GM21423 (cell line): ENCODE data around the gene EGFL8.

Experiments used
- ATAC-seq: cut with Tn5 transposase; IDR thresholded peaks from one replicate; pipeline ENCODE4 v1.9.1; 2021; ENCODE audit warnings: mild to moderate bottlenecking, moderate library complexity; ENCODE audit not compliant: unreplicated experiment

Gene EGFL8

DNA sequence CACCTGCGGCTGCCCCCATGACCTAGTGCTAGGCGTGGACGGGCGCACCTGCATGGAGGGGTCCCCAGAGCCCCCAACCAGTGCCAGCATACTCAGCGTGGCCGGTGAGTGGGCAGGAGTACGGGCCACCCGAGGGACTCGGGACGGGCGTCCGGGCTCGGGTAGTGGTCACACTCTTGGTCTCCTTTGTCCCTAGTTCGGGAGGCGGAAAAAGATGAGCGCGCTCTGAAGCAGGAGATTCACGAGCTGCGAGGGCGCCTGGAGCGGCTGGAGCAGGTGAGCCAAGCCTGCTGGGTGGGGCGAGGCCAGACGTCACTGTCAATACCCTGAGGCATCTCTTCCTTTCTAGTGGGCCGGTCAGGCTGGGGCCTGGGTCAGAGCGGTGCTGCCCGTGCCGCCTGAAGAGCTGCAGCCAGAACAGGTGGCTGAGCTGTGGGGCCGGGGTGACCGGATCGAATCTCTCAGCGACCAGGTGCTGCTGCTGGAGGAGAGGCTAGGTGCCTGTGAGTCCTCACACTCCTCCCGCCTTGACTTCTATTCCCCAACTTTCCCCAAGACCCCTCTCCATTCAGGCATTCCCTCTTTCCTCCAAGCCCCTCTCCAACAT, 2.9 kb downstream of the EGFL8 start:
- no peak for ATAC-seq

DNA sequence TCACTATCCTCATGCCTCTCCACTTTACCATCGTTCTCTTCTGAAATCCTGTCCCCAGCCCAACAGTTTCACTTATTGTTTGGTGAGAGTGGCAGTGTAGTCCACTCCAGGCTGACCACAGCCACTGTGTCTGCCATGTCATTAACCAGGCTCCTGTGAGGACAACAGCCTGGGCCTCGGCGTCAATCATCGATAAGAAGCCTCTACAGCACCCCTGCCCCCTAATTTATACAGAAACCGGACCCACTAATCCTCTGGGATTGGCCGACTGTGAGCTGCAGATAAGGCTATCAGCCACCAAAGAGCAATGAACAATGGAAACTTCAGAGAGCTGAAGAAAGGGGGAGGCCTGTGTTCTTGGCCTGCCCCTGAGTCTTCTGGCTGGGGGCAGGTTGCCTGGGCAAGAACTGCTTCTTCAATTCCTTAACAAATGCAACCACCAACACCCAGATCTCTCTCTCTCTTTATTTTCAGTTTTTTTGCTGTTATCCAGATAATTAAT, 3.4 kb downstream of the EGFL8 start:
- ATAC-seq, result no peak

DNA sequence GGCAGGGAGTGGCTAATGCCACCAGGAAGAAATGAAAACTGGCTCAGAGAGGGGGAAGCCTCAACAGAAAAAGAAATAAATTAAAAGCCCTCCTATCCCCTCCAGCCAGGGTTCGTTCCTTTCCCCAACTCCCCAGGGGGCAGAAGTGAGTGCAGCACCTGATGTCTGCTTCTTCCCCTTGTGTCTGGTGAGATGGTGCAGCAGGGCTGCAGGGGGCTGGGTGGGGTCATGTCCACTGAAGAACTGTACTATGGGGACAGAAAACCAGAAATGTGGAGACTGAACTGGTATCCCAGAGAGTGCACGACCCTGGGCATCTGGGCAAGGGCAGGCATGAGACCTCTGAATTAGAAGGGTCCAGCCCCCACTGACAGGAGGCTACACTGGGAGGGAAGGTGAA, 4.0 kb downstream of the EGFL8 start:
- no peak for ATAC-seq

DNA sequence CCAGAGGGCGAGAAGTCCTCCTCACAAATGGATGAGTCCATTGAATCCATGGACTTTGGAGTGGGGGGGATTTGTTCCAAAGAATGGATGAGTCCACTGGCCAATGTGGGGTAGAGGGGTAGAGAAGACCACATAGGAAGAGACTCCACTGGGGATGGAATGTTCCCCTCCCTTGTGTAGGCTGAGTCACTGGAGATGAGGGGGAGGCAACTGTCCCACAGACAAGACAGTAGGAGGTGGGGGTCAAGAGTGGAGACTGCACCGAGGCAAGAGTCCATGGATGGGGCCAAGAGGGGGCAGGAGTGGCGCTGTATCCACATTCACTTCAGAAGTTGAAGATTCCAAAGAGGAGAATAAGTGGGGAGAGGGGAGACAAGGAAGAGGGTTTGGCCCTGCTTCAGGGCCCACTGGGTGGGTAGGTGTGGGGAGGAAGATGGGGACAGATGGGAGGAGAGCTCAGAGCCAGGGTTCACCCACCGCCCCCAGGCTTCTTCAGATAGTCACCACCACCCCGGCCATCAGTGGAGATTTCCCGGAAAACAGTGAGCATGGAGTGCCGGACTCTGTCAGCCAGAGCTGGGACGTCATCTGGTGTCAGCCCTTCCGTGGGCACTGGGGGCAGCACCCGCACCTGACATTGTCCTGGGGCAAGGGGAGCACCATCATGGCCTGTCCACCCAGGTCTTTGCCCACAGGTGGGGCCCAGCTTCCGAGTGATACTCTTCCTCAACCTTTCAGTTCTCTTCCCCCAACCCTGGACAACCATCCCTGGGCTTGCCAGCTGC, 4.6 kb downstream of the EGFL8 start:
- no peak for ATAC-seq

DNA sequence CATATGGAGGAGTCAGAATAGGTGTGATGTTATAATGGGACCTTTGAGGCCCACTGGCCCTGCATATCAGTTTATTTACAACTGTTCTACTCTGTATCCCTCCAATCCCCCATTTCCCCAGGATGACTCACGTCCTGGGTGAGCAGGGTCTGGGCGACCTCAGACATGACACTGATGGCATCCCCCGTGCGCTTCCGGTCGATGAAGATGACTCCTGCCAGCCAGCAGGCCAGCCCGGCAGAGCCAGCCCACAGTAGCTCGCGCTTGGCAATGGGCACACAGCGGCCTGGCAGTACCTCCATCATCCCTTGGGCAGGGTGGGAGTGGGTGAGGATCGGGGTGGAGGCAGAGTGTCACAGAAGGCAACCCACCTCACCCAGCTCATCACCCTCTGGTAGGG, 5.9 kb downstream of the EGFL8 start:
- ATAC-seq, result no peak

DNA sequence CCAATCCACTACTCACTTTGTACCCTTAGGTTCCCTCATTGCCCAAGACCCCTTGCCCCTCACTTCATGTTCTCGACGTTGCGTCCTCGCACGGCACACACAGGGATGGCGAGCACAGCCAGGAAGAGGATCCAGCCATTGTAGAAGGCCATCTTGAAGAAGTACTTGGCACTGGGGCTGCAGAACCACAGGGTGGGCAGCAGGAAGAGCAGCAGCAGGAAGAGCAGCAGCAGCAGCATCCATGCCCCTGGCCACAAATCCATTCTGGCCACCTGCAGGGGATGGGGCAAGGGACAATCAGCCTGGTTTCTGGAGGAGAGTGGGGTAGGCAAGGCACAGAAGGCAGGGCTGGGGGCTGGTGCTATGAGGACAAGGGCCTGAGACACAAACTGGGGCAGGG, 6.8 kb downstream of the EGFL8 start:
- ATAC-seq, result no peak

DNA sequence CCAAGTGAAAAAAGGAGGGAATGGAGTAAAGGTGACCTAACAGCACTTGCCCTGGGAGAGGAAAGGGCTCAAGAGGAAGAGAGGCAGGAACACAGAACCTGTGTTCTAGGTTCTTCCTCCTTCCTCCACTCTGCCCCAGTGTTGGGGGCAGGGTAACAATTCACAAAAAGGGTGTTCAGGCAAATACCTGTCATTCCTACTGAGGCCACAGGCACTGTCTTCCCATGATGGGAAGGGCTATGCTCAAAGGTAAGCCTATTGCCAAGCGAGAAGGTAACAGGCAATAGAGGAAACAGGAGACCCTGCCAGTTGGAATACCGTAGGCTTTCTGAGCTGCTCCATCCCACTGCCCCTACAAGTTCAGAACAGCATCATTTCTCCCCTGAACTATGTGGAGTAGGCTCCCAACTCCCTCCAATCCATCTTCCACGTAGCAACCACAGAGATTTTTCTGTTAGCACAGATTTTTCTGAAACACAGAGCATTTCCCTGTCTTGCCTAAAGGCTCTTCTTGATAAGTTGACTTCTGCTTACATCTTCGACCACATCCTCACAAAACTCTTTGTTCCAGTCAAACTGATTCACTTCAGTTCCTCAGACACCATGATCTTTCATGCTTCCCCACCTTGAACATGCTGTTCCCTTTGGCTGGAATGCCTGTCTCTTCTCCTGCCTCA, 8.8 kb downstream of the EGFL8 start:
- ATAC-seq, result no peak

DNA sequence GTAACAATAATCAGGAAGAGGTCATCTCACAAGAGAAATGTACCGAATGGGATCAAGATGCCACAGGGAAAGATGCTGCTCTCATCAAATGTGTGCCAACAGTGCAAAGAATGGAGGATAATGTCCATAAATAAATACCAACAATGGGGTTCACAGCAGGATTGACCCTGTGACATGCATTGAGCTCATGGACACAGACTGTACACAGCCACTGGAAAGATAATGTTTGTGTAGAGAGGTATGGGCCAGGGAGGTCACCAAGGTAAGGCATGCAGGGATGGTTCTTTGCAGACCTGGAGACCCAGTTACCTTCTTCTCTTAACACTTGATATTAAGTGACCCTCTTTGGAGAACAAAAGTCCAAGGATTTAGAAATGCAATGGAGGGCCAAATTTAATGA, 10.0 kb downstream of the EGFL8 start:
- no peak for ATAC-seq

DNA sequence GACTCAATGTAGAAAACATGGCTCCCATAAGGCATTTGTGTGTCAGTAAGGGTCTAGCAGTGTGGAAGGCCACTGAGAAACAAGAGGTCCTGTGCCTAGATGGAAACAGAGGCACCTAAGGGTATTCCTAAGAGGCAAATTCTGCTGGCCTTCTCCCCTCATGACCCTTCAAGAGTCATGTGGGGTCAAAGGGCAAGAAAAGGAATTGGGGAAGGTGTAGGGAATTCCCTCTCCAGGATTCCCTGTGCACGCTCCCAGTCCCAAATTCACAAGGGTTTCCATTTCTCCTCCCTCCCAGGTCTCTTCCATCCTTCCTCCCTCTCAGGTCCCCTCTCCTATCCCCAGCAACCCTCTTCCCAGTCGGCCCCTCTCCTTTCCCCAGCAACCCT, 10.9 kb downstream of the EGFL8 start:
- ATAC-seq, result no peak

DNA sequence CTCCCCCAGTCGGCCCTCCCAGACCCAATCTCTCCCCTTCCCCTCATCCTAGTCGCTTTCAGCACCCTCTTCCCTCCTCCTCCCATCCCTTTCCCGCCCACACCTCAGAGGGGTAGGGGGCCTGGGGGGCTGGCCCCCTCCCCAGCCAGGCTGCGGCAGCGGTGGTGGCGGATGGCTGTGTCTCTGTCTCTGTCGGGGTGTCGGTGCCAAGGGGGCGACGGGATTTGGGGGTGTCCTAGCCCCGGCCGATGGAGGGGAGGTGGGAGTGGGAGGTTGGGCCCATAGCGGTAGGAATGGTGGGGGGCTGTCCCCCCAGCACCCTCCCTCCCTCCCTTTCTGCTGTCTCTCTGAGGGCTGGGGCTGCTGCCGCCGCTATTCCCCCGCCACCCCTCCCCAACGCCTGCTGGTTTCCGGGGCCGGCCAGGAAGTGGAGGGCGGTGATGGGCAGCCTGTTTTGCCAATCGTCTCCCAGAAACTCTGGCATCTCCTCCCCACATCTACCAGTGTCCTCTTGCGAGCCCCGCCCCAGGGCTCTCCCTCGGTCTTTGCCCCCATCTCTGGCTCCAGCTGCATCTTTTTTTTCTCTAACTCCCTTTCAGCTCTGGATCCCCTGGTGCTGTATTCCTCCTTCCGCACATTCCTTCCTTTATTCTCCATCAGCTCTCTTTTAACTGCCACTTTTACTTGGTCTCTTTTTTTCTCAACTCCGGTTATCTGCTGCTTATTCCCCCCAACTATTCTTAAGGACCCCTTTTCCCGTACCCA, 11.5 kb downstream of the EGFL8 start, which contains the start of gene AGPAT1:
AGPAT1 (minus strand) TSS at position 374 of the 765 bp plus-strand sequence. CDS start 4,588 bp downstream, outside the sequence.
- ATAC-seq, result peak; percentile 34

DNA sequence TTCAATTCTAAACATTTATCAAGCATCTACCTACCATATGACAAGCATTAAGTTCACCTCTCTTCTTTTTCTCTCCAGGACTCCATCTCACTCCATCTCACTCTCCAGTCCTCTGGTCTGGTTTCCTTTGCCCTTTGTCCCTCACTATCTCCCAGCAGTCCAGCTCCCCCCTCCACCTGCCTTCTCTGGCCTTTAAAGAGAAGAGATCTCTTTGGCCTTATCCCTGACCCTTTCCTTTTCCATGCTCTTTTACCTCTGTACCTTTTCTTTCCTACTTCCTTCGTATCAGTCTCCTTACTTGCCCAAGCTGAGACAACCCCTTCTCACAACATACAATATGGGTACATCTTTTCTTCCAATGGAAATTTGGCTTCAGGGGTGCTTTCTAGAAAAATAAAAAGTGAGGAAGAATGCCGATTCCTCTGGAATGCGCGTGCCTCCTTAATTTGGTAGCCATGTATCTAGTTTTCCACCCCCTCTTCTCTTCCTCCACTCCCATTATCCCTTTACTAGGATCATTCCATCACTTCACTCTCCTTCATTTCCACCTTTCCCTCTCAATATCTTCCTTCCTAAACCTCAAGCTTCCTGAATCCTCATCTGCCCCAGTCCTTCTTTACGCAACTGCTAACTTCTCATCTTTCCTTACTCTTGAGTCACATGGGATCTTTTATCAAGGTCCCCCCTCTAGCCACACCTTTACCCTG, 12.2 kb downstream of the EGFL8 start:
- ATAC-seq, result no peak

DNA sequence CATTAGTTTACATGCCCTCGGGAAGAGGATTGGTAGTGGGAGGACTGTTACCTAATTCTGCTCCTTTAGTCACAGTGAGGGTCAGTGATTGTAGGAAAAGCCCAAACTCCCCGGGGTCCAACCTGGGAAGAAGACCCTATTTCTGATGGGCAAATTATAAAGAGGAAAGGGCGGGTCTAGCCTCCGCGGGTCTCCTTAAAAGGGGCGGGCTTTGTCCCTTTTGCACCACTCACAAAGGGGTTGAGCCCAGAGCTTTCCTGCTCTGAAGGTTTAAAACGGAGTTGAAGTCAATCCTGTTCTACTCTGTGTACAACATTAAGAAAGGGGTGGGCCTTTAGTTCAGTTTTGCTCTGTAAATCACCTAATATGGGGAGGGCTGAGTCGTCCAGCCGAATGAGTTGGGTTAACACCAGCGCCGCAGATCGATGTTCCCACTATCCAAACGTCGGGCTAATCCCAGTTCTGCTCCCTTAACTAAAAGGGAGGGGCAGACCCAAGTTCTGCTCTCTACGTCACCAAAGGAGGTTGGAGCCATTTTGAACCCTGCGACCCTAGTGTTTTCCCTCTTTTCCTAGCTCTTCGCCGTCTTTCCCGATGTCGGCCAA, 12.9 kb downstream of the EGFL8 start:
- no peak for ATAC-seq

DNA sequence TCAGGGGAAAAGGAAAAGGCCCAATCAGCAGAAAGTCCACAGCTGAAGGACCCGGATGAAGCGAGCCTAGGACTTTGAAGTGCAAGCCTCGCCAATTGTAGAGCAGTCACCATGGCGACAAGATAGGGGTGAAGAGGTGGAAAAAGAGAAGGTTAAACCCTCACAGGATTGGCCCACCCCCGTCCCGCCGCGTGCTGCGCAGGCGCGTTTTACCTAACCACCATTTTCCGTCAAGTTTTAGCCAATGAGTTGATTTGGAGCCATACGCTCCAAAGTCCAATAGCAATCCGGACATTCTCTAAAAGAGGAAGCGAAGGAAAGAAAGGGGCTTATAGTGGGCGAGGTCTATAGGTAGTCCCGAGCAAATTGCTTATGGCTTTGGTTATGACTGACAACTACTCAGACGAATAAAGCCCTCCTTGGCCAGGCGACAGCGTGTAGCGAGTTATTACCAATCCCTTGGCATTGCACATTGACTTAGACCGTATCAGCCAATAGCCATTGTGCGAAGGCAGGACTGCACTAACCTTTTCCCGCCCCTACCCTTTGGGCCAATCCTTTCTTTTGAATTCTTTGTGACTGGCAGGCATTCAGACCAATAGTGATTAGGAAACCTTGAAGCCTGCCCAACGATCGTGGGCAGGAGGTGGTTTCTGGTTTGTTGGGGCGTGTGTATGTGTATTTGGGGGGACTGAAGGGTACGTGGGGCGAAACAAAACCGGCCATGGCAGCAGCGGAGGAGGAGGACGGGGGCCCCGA, 13.6 kb downstream of the EGFL8 start, which contains the start of gene RNF5:
RNF5 (plus strand) TSS at position 618 of the 759 bp plus-strand sequence; CDS start at position 725, 107 bp downstream.
- peak; percentile 75 for ATAC-seq

DNA sequence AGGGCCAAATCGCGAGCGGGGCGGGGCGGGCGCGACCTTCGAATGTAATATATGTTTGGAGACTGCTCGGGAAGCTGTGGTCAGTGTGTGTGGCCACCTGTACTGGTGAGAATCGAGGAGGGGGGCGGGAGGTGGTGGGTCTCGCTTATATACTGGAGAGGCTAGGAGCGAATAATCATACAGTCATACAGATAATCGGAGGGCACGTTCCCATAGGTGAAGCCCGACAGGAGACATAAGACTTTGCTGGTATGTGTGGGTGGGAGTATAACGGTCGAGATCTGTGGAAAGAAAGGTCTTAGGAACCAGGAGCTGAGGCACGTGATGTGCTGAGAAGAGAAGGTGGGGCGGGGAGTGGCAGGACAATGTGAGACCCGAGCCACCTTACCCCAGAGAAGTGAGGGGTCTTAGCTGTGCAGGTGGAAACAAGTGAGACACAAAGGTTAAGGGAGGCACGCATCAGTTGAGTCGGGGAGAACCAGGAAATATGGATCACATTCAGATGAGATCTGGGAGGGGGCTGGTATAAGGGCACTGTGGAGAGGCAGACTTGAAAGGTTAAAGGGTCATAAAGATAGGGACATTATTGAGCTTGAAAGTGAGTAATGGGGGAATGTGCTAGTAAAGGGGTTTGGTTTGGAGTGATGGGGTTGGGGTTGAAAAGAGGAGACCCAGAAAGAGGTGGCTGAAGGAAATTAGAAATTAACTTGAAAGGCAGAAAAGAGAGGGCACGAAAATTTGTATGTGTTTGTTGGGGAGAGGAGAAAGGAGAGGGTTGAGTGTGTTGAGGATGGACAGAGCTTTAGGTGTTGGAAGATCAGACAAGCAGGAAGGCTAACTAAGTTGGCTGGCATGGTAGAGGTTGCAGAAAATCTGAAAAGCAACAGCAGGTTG, 14.4 kb downstream of the EGFL8 start:
- no peak for ATAC-seq

DNA sequence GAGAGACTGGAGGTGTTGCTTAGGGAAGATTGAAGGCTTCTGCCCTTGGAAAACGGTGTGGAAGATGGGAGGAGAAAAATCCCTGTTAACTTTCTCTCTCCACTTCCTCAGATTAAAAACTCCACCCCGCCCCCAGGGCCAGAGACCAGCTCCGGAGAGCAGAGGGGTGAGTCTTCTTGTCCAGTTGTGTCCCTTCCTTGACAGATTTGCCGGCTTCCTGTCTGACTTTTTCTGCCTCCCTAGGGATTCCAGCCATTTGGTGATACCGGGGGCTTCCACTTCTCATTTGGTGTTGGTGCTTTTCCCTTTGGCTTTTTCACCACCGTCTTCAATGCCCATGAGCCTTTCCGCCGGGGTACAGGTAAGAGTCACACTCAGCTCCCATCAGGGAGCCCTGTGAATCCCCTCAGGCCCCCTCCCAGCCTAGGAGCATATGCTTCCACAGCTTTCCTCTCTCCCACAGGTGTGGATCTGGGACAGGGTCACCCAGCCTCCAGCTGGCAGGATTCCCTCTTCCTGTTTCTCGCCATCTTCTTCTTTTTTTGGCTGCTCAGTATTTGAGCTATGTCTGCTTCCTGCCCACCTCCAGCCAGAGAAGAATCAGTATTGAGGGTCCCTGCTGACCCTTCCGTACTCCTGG, 15.5 kb downstream of the EGFL8 start:
- ATAC-seq, result no peak

DNA sequence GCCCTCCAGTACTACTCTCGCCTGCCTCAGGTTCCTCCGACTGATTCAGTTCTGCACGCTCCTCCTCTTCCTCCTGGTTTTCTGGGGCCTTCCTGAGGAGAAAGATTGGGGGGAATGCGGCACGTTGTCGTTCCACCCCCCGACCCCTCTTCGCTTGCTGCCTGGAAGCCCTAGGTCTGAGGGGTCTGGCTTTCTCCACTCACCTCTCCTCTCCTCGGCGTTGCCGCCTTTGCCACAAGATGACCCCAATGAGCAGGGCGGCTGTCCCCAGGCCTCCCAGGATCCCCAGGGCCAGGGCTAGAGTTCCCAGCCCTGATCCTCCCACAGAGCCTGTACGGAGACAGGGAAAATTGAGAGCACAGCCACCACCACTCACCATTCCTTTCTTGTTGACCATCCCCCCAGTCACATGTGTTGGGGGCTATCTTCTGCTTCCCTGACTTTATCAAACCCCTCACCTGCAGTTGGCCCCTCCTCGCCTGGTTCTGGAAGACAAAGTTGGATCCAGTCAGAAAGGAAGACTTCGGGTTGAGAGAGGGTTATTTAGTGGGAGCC, 16.8 kb downstream of the EGFL8 start:
- no peak for ATAC-seq

DNA sequence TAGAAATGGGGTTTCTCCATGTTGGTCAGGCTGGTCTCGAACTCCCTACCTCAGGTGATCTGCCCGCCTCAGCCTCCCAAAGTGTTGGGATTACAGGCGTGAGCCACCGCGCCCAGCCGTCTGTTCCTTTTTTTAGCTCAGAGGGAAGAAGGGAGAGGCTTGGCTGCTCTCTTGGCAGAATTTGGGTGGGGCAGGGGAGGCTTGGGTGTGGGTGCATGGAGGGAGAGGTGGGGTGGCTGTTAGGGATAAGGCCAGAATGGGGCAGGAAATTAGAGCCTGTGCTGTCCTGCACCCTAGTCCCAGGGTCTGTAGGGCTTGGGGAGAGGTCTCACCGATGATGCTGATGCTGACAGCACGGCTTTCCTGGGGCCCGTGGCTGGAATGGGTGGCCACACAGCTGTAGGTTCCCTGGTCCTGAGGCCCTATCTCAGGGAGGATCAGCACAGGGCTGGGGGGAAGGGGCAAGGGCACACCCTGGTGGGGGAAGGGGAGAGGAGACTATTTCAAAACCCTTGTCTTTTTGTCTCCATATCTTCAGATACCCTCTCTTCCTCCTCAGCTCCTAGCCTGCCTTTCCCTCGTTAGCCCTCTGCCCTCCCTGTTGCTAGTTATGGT, 17.6 kb downstream of the EGFL8 start:
- no peak for ATAC-seq
